CD4-positive, alpha-beta T cell (primary cell): ENCODE data around the gene C6orf163. TPM values are rescaled to one million over a fixed set of nuclear protein-coding genes. Genes with fewer than 3 reads are reported as not detected.
A peak's percentile ranks its signal among the peaks of the same experiment; 100 is the strongest.

Experiments used
- ATAC-seq: fragments of 200-7000 bp; cut with Tn5 transposase; one replicate; pipeline ENCODE4 v1.10.0; 2022; ENCODE audit warnings: mild to moderate bottlenecking; ENCODE audit not compliant: poor library complexity
- CTCF ChIA-PET: fragments of 350-600 bp; sonication (Branson Sonifier 250); formaldehyde crosslinking; loops from one replicate; lab custom pipeline; 2021; ENCODE audit warnings: antibody characterized with exemption, inconsistent platforms; lab: Charles Lee
- POLR2A ChIA-PET: fragments of 350-600 bp; sonication (Branson Sonifier 250); formaldehyde crosslinking; loops from one replicate; lab custom pipeline; 2021; ENCODE audit warnings: antibody characterized with exemption, inconsistent platforms; lab: Charles Lee
- DNase-seq, 14 experiments: peaks; one replicate each; pipeline ENCODE4 v3.0.0-alpha.2; 2013 to 2020; ENCODE audit warnings: mixed read lengths in 2 of 14
- H3K27ac ChIP-seq, 2 donors: one replicate each; pipeline versions ENCODE4 v1.5.1 to v1.7.0; 2013; ENCODE audit warnings: low read length in 2 of 2, low read depth in 1 of 2, mild to moderate bottlenecking in 1 of 2
- H3K27me3 ChIP-seq, 2 experiments: 1 replicate in 1 of 2; 2 replicates in 1 of 2; pipeline versions ENCODE4 v1.6.1 to v1.7.0; 2013; ENCODE audit warnings: low read length in 2 of 2, control low read depth in 1 of 2, mild to moderate bottlenecking in 1 of 2, moderate library complexity in 1 of 2; ENCODE audit not compliant: insufficient read depth in 2 of 2, control insufficient read depth in 1 of 2
- H3K36me3 ChIP-seq: one replicate; pipeline ENCODE4 v1.6.1; 2013; ENCODE audit warnings: low read length, control low read depth; ENCODE audit not compliant: insufficient read depth
- H3K4me1 ChIP-seq: one replicate; pipeline ENCODE4 v1.6.1; 2013; ENCODE audit warnings: low read length, control low read depth; ENCODE audit not compliant: insufficient read depth
- H3K4me3 ChIP-seq: one replicate; pipeline ENCODE4 v1.5.1; 2013; ENCODE audit warnings: mild to moderate bottlenecking, low read length, moderate library complexity
- H3K9me3 ChIP-seq, 2 experiments: 1 replicate in 1 of 2; 2 replicates in 1 of 2; pipeline versions ENCODE4 v1.6.1 to v1.7.0; 2013; ENCODE audit warnings: low read length in 2 of 2, mild to moderate bottlenecking in 2 of 2, control low read depth in 1 of 2, moderate library complexity in 1 of 2; ENCODE audit not compliant: control insufficient read depth in 1 of 2, insufficient read depth in 1 of 2
- H3K27ac Mint-ChIP-seq: one replicate; pipeline ENCODE4 v1.8.0; 2020; ENCODE audit warnings: mixed read lengths
- H3K27me3 Mint-ChIP-seq: one replicate; pipeline ENCODE4 v1.8.0; 2021; ENCODE audit warnings: mixed read lengths
- H3K36me3 Mint-ChIP-seq: one replicate; pipeline ENCODE4 v1.8.0; 2021; ENCODE audit warnings: low read depth, mixed read lengths
- H3K4me1 Mint-ChIP-seq: one replicate; pipeline ENCODE4 v1.8.0; 2021; ENCODE audit warnings: low read depth, mixed read lengths
- H3K4me3 Mint-ChIP-seq: one replicate; pipeline ENCODE4 v1.8.0; 2020; ENCODE audit warnings: mild to moderate bottlenecking, mixed read lengths
- H3K9me3 Mint-ChIP-seq: one replicate; pipeline ENCODE4 v1.8.0; 2020; ENCODE audit warnings: mixed read lengths
- intact Hi-C, 2 experiments: fragments of 100-400 bp; cut with DNase I in 1 of 2; cut with micrococcal nuclease in 1 of 2; formaldehyde crosslinking; loops; one replicate each; pipeline versions ENCODE4 v1.15.1 to v1.9.0; 2023 to 2025; cut with DNase I, micrococcal nuclease
- total RNA-seq, 174 experiments: library from RNA in 2 of 174; stranded (reverse) in 2 of 174; gene quantifications; one replicate each; pipeline ENCODE4 v1.2.3 and lab custom pipeline; 2021 to 2026
- TF ChIP-seq, protein P1 (sequence below): fragments of 200-600 bp; IDR thresholded peaks from one replicate; pipeline ENCODE4 v1.8.0; 2022; ENCODE audit warnings: antibody characterized with exemption, mild to moderate bottlenecking

C6orf163 gene
- total RNA-seq, 2 experiments from 2014 or later: 0.93 to 1.4 TPM

DNA sequence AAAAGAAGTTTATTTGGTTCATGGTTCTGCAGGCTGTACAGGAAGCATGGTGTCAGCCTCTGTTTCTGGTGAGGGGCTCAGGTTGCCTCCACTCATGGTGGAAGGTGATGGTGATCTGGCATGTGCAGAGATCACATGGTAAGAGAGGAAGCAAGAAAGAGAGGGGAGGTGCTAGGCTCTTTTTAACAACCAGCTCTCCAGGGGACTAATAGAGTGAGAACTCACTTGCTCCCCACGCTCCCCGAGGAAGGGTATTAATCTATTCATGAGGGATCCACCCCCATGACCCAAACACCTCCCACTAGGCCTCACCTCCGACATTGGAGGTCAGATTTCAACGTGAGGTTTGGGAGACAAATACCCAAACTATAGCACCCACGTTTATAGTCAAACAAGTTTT lies 11.6 kb upstream of the C6orf163 start:
- CTCF ChIA-PET: no interaction called here
- no peaks in the 10 kb centered on the region for H3K36me3 ChIP-seq
- DNase-seq (no peak), ATAC-seq (no peak)
- TF ChIP-seq, protein P1, sequence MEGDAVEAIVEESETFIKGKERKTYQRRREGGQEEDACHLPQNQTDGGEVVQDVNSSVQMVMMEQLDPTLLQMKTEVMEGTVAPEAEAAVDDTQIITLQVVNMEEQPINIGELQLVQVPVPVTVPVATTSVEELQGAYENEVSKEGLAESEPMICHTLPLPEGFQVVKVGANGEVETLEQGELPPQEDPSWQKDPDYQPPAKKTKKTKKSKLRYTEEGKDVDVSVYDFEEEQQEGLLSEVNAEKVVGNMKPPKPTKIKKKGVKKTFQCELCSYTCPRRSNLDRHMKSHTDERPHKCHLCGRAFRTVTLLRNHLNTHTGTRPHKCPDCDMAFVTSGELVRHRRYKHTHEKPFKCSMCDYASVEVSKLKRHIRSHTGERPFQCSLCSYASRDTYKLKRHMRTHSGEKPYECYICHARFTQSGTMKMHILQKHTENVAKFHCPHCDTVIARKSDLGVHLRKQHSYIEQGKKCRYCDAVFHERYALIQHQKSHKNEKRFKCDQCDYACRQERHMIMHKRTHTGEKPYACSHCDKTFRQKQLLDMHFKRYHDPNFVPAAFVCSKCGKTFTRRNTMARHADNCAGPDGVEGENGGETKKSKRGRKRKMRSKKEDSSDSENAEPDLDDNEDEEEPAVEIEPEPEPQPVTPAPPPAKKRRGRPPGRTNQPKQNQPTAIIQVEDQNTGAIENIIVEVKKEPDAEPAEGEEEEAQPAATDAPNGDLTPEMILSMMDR: no peak
- H3K27me3 ChIP-seq: no peaks in the 10 kb centered on the region
- H3K4me1 ChIP-seq: peaks cover 8% of the 10 kb centered on the region
- H3K27ac ChIP-seq: no peak overlapping the region
- H3K4me1 Mint-ChIP-seq: peaks cover 28% of the 10 kb centered on the region
- H3K36me3 Mint-ChIP-seq: peaks cover 31% of the 10 kb centered on the region
- no peak overlapping the region for H3K4me3 Mint-ChIP-seq
- H3K9me3 Mint-ChIP-seq: no peaks in the 10 kb centered on the region
- POLR2A ChIA-PET: no interaction called here
- H3K9me3 ChIP-seq: peaks cover 0 to 6% of the 10 kb centered on the region in 2 experiments
- no peaks in the 10 kb centered on the region for H3K27me3 Mint-ChIP-seq
- intact Hi-C loops: no loop called here
- no peak overlapping the region for H3K4me3 ChIP-seq
- no peak overlapping the region for H3K27ac Mint-ChIP-seq

DNA sequence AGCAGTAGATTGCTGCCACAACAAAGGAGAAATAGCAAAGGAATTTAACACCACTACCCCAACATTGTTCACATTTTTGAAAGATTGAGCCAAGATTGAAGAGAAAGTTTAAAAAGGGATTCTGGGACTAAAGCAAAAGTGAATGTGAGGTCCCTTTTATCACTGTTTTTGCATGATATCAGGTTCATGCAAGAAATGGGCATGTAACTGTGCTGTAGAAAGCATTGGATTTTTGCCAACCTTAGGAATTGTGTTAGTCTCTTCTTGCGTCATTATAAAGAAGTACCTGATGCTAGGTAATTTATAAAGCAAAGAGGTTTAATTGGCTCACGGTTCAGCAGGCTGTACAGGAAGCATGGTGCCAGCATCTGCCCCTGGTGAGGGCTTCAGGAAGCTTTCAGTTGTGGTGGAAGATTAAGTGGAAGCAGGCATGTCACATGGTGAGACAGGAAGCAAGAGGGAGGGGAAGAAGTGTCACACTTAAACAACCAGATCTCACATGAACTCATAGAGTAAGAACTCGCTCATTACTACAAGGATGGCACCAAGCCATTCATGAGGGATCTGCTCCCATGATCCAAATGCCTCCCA lies 10.9 kb upstream of the C6orf163 start:
- POLR2A ChIA-PET: no interaction called here
- intact Hi-C loops: no loop called here
- Mint-ChIP-seq H3K36me3 (peaks cover 36% of the 10 kb centered on the region), H3K4me3 (no peak overlapping the region), H3K27me3 (no peaks in the 10 kb centered on the region), H3K4me1 (peaks cover 28% of the 10 kb centered on the region), H3K27ac (peak overlapping the region; percentile 4), H3K9me3 (no peaks in the 10 kb centered on the region)
- DNase-seq (peak in 4 of 14 experiments; percentile 4 to 33 (median 12)), ATAC-seq (peak; percentile 49)
- Histone ChIP-seq H3K27me3 (no peaks in the 10 kb centered on the region), H3K4me1 (peaks cover 8% of the 10 kb centered on the region), H3K9me3 (peaks cover 0 to 6% of the 10 kb centered on the region in 2 experiments), H3K36me3 (no peaks in the 10 kb centered on the region), H3K27ac (no peak overlapping the region), H3K4me3 (no peak overlapping the region)
- CTCF ChIA-PET: no interaction called here
- TF ChIP-seq, protein P1: no peak

DNA sequence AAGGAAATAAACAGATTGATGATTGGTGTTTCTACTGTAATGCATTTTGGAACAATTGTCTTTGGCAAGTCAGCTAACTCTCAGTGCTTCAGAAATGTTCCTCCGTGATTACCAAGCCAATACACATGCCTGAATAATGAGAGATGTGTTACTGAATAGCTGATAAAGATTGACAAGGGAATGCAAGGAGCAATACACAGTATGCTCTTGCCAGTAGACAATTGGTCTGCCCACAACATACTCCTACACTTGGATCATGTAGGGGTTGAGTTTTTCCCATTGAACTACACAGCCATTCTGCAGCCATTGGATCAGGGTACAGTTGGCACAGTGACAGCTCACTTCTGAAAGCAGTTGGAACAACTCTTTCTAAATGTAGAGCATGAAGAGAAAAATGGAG lies 9.9 kb upstream of the C6orf163 start:
- Mint-ChIP-seq H3K4me1 (peaks cover 28% of the 10 kb centered on the region), H3K27me3 (no peaks in the 10 kb centered on the region), H3K27ac (no peak overlapping the region), H3K9me3 (no peaks in the 10 kb centered on the region), H3K36me3 (peaks cover 31% of the 10 kb centered on the region), H3K4me3 (no peak overlapping the region)
- TF ChIP-seq, protein P1: no peak
- peaks cover 0 to 6% of the 10 kb centered on the region in 2 experiments for H3K9me3 ChIP-seq
- intact Hi-C loops: no loop called here
- POLR2A ChIA-PET: no interaction called here
- ATAC-seq (no peak), DNase-seq (no peak)
- H3K36me3 ChIP-seq: no peaks in the 10 kb centered on the region
- CTCF ChIA-PET: no interaction called here
- no peak overlapping the region for H3K27ac ChIP-seq
- H3K27me3 ChIP-seq: no peaks in the 10 kb centered on the region
- H3K4me1 ChIP-seq: peaks cover 8% of the 10 kb centered on the region
- H3K4me3 ChIP-seq: no peak overlapping the region
